HG03575 (cell line): Measurements from ENCODE around the gene PGAM5.

ENCODE experiments used
- ATAC-seq: cut with Tn5 transposase; IDR thresholded peaks from one replicate; pipeline ENCODE4 v1.9.1; 2021; ENCODE audit not compliant: unreplicated experiment, insufficient number of reproducible peaks, low FRiP score; ENCODE audit errors: extremely low read depth

Gene PGAM5

DNA sequence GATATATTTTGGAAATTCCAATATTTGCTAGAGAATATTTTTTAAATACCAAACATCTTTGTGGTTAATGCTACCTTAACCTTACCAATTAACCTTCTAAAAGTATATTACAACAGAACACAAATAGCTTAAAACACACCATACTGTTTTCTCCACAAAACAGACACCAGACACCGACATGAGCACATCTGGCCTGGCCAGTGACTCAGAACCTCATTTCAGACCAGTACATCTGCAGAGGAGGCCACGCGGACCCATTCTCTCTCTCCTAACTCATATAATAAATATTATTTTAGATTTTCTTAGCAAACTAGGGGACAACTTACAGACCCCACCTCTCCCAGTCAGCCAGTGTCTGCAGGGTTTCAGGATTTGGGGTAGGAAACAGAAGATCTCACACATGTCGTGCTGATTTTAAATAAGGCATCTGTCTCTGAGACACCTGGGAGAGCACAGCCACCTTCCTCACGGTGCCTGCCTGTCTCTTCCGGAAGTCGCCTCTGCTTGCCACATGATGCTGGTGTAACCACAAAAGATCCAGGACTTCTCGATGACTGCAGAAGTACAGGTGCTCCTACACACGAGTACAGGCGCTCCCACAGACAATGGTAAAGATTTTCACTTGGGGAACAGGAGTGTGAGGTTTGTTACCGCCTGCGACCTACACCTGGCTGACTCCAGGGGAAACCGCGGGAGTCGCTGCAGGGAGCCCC lies 60.6 kb downstream of the PGAM5 start:
- no peak for ATAC-seq
